Parathyroid adenoma (tissue), 2 donors: ENCODE measurements around the gene MAPKAPK5.

ENCODE experiments used
- H2AFZ ChIP-seq: fragments of 300-600 bp; sonication (generic); one replicate; pipeline ENCODE4 v1.7.0; 2017; ENCODE audit warnings: antibody characterized with exemption, mild to moderate bottlenecking
- H3K27ac ChIP-seq: fragments of 300-600 bp; sonication (generic); one replicate; pipeline ENCODE4 v1.7.0; 2017
- H3K27me3 ChIP-seq: fragments of 300-600 bp; sonication (generic); one replicate; pipeline ENCODE4 v1.7.0; 2017; ENCODE audit warnings: low read length; ENCODE audit not compliant: control insufficient read depth, insufficient read depth
- H3K36me3 ChIP-seq: fragments of 300-600 bp; sonication (generic); one replicate; pipeline ENCODE4 v1.7.0; 2017; ENCODE audit warnings: low read length; ENCODE audit not compliant: control insufficient read depth, insufficient read depth
- H3K4me1 ChIP-seq: fragments of 300-600 bp; sonication (generic); one replicate; pipeline ENCODE4 v1.7.0; 2017; ENCODE audit warnings: control low read depth
- H3K4me2 ChIP-seq: fragments of 300-600 bp; sonication (generic); one replicate; pipeline ENCODE4 v1.7.0; 2017; ENCODE audit warnings: low read length
- H3K4me3 ChIP-seq: fragments of 300-600 bp; sonication (generic); one replicate; pipeline ENCODE4 v1.7.0; 2017; ENCODE audit warnings: low read depth, low read length
- H3K79me2 ChIP-seq: fragments of 300-600 bp; sonication (generic); one replicate; pipeline ENCODE4 v1.7.0; 2017; ENCODE audit warnings: control low read depth
- H3K9ac ChIP-seq: fragments of 300-600 bp; sonication (generic); one replicate; pipeline ENCODE4 v1.7.0; 2017; ENCODE audit warnings: mild to moderate bottlenecking
- H3K9me3 ChIP-seq: fragments of 300-600 bp; sonication (generic); one replicate; pipeline ENCODE4 v1.7.0; 2017; ENCODE audit warnings: low read length; ENCODE audit not compliant: control insufficient read depth
- CTCF ChIP-seq: fragments of 300-600 bp; sonication (generic); IDR thresholded peaks from one replicate; pipeline ENCODE4 v1.7.0; 2017; ENCODE audit warnings: antibody characterized with exemption, mild to moderate bottlenecking
- donor health status: primary hyperparathyroidism.

MAPKAPK5 gene

GRCh38 chr12:111846016-111846415, 4.0 kb downstream of the MAPKAPK5 start:
- H3K9ac ChIP-seq, result no peak overlapping the region
- H3K4me2 ChIP-seq, result no peak overlapping the region
- no peaks in the 10 kb centered on the region for H3K9me3 ChIP-seq
- H3K27me3 ChIP-seq, result no peaks in the 10 kb centered on the region
- H2AFZ ChIP-seq, result no peak overlapping the region
- H3K79me2 ChIP-seq, result peaks cover 47% of the 10 kb centered on the region
- H3K4me1 ChIP-seq, result peaks cover 7% of the 10 kb centered on the region
- H3K4me3 ChIP-seq, result no peak overlapping the region
- no peak overlapping the region for H3K27ac ChIP-seq
- no peak for TF ChIP-seq CTCF
- H3K36me3 ChIP-seq, result no peaks in the 10 kb centered on the region

GRCh38 chr12:111850526-111850925, 8.5 kb downstream of the MAPKAPK5 start:
- no peak overlapping the region for H3K27ac ChIP-seq
- no peak for TF ChIP-seq CTCF

DNA sequence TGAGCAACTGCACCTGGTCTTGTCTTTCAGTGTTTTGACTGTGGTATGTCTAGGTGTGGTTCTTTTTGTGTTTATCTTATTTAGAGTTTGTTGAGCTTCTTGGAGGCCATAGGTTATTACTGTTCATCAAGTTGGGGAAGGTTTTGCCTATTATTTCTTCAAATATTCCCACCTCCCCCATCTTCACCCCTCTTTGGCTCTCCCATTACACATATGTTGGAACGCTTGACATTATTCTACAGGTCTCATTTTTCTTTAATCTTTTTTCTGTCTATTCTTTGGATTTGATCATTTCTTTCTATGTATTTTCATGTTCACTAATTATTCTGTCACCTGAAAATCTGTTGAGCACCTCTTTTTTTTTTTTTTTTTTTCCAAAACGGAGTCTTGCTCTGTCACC, 16.2 kb downstream of the MAPKAPK5 start:
- Histone ChIP-seq H3K9ac (no peak overlapping the region), H3K9me3 (no peaks in the 10 kb centered on the region), H3K79me2 (peaks cover 75% of the 10 kb centered on the region), H3K27me3 (no peaks in the 10 kb centered on the region), H2AFZ (no peak overlapping the region), H3K36me3 (no peaks in the 10 kb centered on the region), H3K27ac (no peak overlapping the region), H3K4me1 (no peaks in the 10 kb centered on the region), H3K4me3 (no peak overlapping the region), H3K4me2 (no peak overlapping the region)
- TF ChIP-seq CTCF, result no peak

More at GRCh38 chr12:111850526-111850925, 8.5 kb downstream of the MAPKAPK5 start:
- Histone ChIP-seq H3K9ac (no peak overlapping the region), H3K36me3 (no peaks in the 10 kb centered on the region), H2AFZ (no peak overlapping the region), H3K4me2 (no peak overlapping the region), H3K79me2 (peaks cover 50% of the 10 kb centered on the region), H3K4me3 (no peak overlapping the region), H3K27me3 (no peaks in the 10 kb centered on the region), H3K9me3 (no peaks in the 10 kb centered on the region), H3K4me1 (no peaks in the 10 kb centered on the region)

GRCh38 chr12:111858778-111859177, 16.8 kb downstream of the MAPKAPK5 start:
- H3K9ac ChIP-seq, result no peak overlapping the region
- H3K9me3 ChIP-seq, result no peaks in the 10 kb centered on the region
- TF ChIP-seq CTCF, result no peak
- H3K4me1 ChIP-seq, result no peaks in the 10 kb centered on the region
- no peak overlapping the region for H3K4me2 ChIP-seq
- H3K36me3 ChIP-seq, result no peaks in the 10 kb centered on the region
- H3K27ac ChIP-seq, result no peak overlapping the region
- H3K4me3 ChIP-seq, result no peak overlapping the region
- H3K27me3 ChIP-seq, result no peaks in the 10 kb centered on the region
- peaks cover 74% of the 10 kb centered on the region for H3K79me2 ChIP-seq
- H2AFZ ChIP-seq, result no peak overlapping the region

DNA sequence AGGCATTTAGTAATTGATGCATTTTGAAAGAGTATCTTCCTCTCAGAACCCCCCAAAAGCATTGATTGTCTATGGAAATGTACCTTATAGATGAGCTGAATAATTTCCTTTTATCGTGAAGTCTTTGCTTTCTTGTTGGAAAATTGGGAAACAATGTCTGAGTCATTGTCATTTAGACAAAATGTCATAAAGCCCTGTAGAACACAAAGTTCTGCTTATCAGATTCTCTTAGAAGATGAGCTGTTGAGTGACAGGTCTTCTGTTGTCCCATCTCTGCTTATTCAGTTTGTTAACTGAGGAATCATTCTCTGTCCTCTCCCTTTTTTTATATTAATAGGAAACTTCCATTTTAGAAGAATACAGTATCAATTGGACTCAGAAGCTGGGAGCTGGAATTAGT, 22.9 kb downstream of the MAPKAPK5 start:
- TF ChIP-seq CTCF, result no peak
- H3K4me3 ChIP-seq, result no peak overlapping the region
- H3K4me2 ChIP-seq, result no peak overlapping the region
- no peak overlapping the region for H3K27ac ChIP-seq
- H2AFZ ChIP-seq, result no peak overlapping the region
- H3K36me3 ChIP-seq, result no peaks in the 10 kb centered on the region
- H3K4me1 ChIP-seq, result no peaks in the 10 kb centered on the region
- H3K9me3 ChIP-seq, result no peaks in the 10 kb centered on the region
- no peaks in the 10 kb centered on the region for H3K27me3 ChIP-seq
- H3K9ac ChIP-seq, result no peak overlapping the region
- H3K79me2 ChIP-seq, result peaks cover 37% of the 10 kb centered on the region
